B cell (primary cell): ENCODE results near the gene LIMK1.

Experiments
- CTCF ChIP-seq: fragments of 200-600 bp; IDR thresholded peaks from one replicate; pipeline ENCODE4 v1.8.0; 2022; ENCODE audit warnings: antibody characterized with exemption, mild to moderate bottlenecking
- EZH2 ChIP-seq: IDR thresholded peaks from 2 replicates; pipeline ENCODE4 v1.6.1; 2012; ENCODE audit warnings: borderline replicate concordance, low read depth, mild to moderate bottlenecking, moderate library complexity, low read length; ENCODE audit not compliant: insufficient read depth, poor library complexity, severe bottlenecking

GRCh38 chr7:74069790-74070618 is 13.6 kb upstream of the LIMK1 start:
- no peak for TF ChIP-seq CTCF
- TF ChIP-seq EZH2, result no peak
